ENCODE results near the gene ENSA. TPM values are rescaled to one million over a fixed set of nuclear protein-coding genes. Genes with fewer than 3 reads are reported as not detected.
"Not testable (repeated sequence)": the region's sequence is repeated elsewhere in the genome, so short reads cannot be mapped to it uniquely, and the experiment has no call there.

ENSA gene
- total RNA-seq, 1 experiment from 2014 or later: 178 TPM

DNA sequence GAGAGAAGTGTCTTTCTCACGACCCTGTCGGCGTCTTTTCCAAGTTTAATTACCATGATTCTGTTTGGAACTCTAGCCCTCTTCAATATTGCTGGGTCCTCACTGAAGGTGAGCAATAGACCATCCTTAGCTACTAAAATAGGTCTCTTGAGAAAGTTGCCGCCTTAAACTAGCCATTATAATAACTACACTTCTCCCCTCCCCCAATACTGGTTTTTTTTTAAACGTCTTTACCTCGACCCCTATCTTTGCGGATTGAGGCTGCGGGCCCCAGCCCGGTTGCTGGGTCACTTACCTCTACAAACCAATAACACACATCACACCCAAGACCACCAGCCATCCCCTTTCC lies 672 bp downstream of the ENSA start:
- Mint-ChIP-seq H3K4me1 (ENCODE audit: low read depth, unreplicated experiment) (peaks cover 11% of the 10 kb centered on the region), H3K9me3 (ENCODE audit: unreplicated experiment) (no peaks in the 10 kb centered on the region), H3K4me3 (ENCODE audit: unreplicated experiment) (no peak overlapping the region), H3K27ac (ENCODE audit: unreplicated experiment) (no peak overlapping the region), H3K36me3 (ENCODE audit: insufficient read depth, unreplicated experiment) (peaks cover 36% of the 10 kb centered on the region), H3K27me3 (ENCODE audit: insufficient read depth, unreplicated experiment) (no peaks in the 10 kb centered on the region)
- Histone ChIP-seq H3K36me3 (ENCODE audit: control insufficient read depth, insufficient read depth, low read length) (peaks cover 2% of the 10 kb centered on the region; the same call in 1 of the 2 replicates), H3K9me3 (no peaks in the 10 kb centered on the region), H3K4me1 (peaks cover 10% of the 10 kb centered on the region), H3K4me3 (ENCODE audit: low read depth, low read length) (peak overlapping the region; percentile 56), H3K27me3 (replicated peaks; ENCODE audit: control insufficient read depth, insufficient read depth, low read length) (no peaks in the 10 kb centered on the region)
- intact Hi-C loops (cut with micrococcal nuclease; ENCODE audit: unreplicated experiment): loop anchor here (2.0 to 10.0 kb wide), 4 partner anchors 50 to 296 kb away; partner anchors contain the start of genes MCL1 and SETDB1
- ChIA-PET POLR2A (interaction anchor here (1.0 to 2.1 kb wide), 9 partner anchors 13 to 265 kb away, joined by 3 to 61 read pairs (median 5); partner anchors contain the start of genes GOLPH3L, MCL1 and RPRD2), CTCF (interaction anchor here (1.3 to 3.2 kb wide), 5 partner anchors 9 to 185 kb away, joined by 3 to 20 read pairs (median 6); partner anchors contain the start of gene GOLPH3L)
- TF ChIP-seq, protein P1, sequence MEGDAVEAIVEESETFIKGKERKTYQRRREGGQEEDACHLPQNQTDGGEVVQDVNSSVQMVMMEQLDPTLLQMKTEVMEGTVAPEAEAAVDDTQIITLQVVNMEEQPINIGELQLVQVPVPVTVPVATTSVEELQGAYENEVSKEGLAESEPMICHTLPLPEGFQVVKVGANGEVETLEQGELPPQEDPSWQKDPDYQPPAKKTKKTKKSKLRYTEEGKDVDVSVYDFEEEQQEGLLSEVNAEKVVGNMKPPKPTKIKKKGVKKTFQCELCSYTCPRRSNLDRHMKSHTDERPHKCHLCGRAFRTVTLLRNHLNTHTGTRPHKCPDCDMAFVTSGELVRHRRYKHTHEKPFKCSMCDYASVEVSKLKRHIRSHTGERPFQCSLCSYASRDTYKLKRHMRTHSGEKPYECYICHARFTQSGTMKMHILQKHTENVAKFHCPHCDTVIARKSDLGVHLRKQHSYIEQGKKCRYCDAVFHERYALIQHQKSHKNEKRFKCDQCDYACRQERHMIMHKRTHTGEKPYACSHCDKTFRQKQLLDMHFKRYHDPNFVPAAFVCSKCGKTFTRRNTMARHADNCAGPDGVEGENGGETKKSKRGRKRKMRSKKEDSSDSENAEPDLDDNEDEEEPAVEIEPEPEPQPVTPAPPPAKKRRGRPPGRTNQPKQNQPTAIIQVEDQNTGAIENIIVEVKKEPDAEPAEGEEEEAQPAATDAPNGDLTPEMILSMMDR (IDR thresholded peaks at IDR 0.05; ENCODE audit: insufficient read depth in 1 of 2, low read depth in 1 of 2, low read length in 1 of 2, severe bottlenecking in 1 of 2, unreplicated experiment in 1 of 2): no peak
- BruUV-seq (replicated peaks): TSS peak; percentile 64
- no peak for DNase-seq

DNA sequence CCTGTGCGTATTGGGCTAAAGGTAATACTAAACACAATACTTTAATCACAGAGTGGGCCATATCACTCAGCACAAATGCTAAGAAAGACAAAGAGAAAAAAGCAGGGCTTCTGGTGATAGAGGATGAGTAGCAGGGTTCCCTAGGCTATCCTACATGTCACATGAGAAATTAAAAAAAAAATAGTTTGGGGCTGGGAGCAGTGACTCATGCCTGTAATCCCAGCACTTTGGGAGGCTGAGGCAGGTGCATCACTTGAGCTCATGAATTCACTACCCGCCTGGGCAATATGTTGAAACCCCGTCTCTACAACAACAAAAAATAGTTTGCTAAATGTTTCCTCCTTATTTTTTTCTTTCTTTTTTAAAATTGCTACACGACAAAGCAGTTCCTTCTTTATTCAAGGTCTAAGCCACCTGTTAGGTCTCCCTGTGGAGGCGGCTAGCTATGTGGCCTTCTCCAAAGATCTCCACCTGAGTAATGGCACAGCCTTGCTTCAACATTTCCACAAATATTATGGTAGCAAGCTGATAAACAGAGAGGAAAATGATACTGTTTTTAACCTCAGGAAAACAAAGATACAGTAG lies 1.5 kb downstream of the ENSA start:
- TF ChIP-seq, protein P1 (IDR thresholded peaks at IDR 0.05; ENCODE audit: insufficient read depth in 1 of 2, low read depth in 1 of 2, low read length in 1 of 2, severe bottlenecking in 1 of 2, unreplicated experiment in 1 of 2): no peak
- H3K4me1 ChIP-seq: peaks cover 10% of the 10 kb centered on the region
- peaks cover 45% of the 10 kb centered on the region for H3K36me3 Mint-ChIP-seq (ENCODE audit: insufficient read depth, unreplicated experiment)
- no peak for DNase-seq
- POLR2A ChIA-PET: interaction anchor here (1.0 to 2.1 kb wide), 3 partner anchors 48 to 66 kb away, joined by 4 to 27 read pairs (median 4); partner anchors contain the start of gene MCL1
- H3K4me1 Mint-ChIP-seq (ENCODE audit: low read depth, unreplicated experiment): peaks cover 18% of the 10 kb centered on the region
- peak overlapping the region; percentile 56 for H3K4me3 ChIP-seq (ENCODE audit: low read depth, low read length)
- no peak overlapping the region for H3K27ac Mint-ChIP-seq (ENCODE audit: unreplicated experiment)
- H3K9me3 Mint-ChIP-seq (ENCODE audit: unreplicated experiment): no peaks in the 10 kb centered on the region
- no peaks in the 10 kb centered on the region for H3K27me3 ChIP-seq (replicated peaks; ENCODE audit: control insufficient read depth, insufficient read depth, low read length)
- no peak overlapping the region for H3K4me3 Mint-ChIP-seq (ENCODE audit: unreplicated experiment)
- CTCF ChIA-PET: interaction anchor here (3.2 kb wide), 1 partner anchor 68 kb away, joined by 20 read pairs; no protein-coding TSS in a partner anchor
- BruUV-seq (replicated peaks): no TSS peak
- H3K9me3 ChIP-seq: no peaks in the 10 kb centered on the region
- intact Hi-C loops (cut with micrococcal nuclease; ENCODE audit: unreplicated experiment): loop anchor here (2.0 to 10.0 kb wide), 4 partner anchors 49 to 297 kb away; partner anchors contain the start of genes MCL1 and SETDB1
- peaks cover 3% of the 10 kb centered on the region; the same call in 1 of the 2 replicates for H3K36me3 ChIP-seq (ENCODE audit: control insufficient read depth, insufficient read depth, low read length)
- no peaks in the 10 kb centered on the region for H3K27me3 Mint-ChIP-seq (ENCODE audit: insufficient read depth, unreplicated experiment)

DNA sequence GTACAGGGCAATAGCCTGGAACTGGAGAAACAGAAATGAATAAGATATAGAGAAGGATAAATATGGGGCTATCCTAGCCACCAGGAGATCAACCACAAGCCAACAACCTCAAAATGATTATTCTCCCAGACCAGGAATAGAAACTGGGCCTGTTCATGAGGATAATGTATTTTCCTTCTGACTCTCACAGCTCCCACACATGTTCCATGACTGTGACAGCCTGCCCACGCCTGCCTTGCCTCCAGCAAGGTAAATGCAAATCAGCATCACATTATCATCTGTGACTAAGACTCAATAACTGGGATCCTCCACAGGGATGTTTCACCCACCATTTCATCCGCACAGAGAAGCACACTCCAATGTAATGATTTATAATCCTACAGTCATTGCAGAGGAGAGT lies 3.3 kb downstream of the ENSA start:
- no peaks in the 10 kb centered on the region for H3K9me3 ChIP-seq
- no peaks in the 10 kb centered on the region for H3K27me3 ChIP-seq (replicated peaks; ENCODE audit: control insufficient read depth, insufficient read depth, low read length)
- Mint-ChIP-seq H3K36me3 (ENCODE audit: insufficient read depth, unreplicated experiment) (peaks cover 54% of the 10 kb centered on the region), H3K9me3 (ENCODE audit: unreplicated experiment) (no peaks in the 10 kb centered on the region), H3K4me3 (ENCODE audit: unreplicated experiment) (no peak overlapping the region), H3K27me3 (ENCODE audit: insufficient read depth, unreplicated experiment) (no peaks in the 10 kb centered on the region), H3K27ac (ENCODE audit: unreplicated experiment) (no peak overlapping the region), H3K4me1 (ENCODE audit: low read depth, unreplicated experiment) (peaks cover 18% of the 10 kb centered on the region)
- CTCF ChIA-PET: no interaction called here
- peaks cover 10% of the 10 kb centered on the region for H3K4me1 ChIP-seq
- intact Hi-C loops (cut with micrococcal nuclease; ENCODE audit: unreplicated experiment): loop anchor here (10.0 kb wide), 1 partner anchor 299 kb away; the partner anchor contains the start of gene SETDB1
- peaks cover 4% of the 10 kb centered on the region for H3K36me3 ChIP-seq (ENCODE audit: control insufficient read depth, insufficient read depth, low read length)
- POLR2A ChIA-PET: no interaction called here
- TF ChIP-seq, protein P1 (IDR thresholded peaks at IDR 0.05; ENCODE audit: insufficient read depth in 1 of 2, low read depth in 1 of 2, low read length in 1 of 2, severe bottlenecking in 1 of 2, unreplicated experiment in 1 of 2): no peak
- no peak for DNase-seq
- H3K4me3 ChIP-seq (ENCODE audit: low read depth, low read length): no peak overlapping the region
- no TSS peak for BruUV-seq (replicated peaks)

DNA sequence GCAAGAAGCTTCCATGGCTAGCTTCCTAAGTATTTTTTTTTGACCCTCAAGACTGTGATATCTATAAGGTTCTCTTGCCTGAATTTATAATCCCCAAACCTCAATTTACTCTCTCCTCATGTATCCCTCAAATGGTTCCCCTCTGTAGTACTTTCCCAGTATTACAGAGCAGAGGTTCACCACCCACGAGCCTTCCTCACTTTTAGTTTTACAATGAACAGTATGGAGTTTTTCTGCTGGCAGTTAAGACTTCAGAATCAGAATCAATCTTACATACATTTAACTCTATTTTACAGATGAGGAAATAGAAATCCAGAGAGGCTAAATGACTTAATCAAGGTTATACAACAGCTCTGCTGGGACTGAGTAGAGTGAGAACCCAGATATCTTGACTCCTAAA lies 4.9 kb downstream of the ENSA start:
- not testable (repeated sequence) for H3K4me3 Mint-ChIP-seq (ENCODE audit: unreplicated experiment); BruUV-seq (replicated peaks); H3K27me3 ChIP-seq (replicated peaks; ENCODE audit: control insufficient read depth, insufficient read depth, low read length); DNase-seq; H3K27ac Mint-ChIP-seq (ENCODE audit: unreplicated experiment); H3K9me3 ChIP-seq; H3K27me3 Mint-ChIP-seq (ENCODE audit: insufficient read depth, unreplicated experiment); H3K36me3 ChIP-seq (ENCODE audit: control insufficient read depth, insufficient read depth, low read length); H3K4me3 ChIP-seq (ENCODE audit: low read depth, low read length); H3K4me1 ChIP-seq; H3K9me3 Mint-ChIP-seq (ENCODE audit: unreplicated experiment)
- H3K4me1 Mint-ChIP-seq (ENCODE audit: low read depth, unreplicated experiment): peaks cover 18% of the 10 kb centered on the region
- POLR2A ChIA-PET: interaction anchor here (0.7 kb wide), 1 partner anchor 57 kb away, joined by 4 read pairs; no protein-coding TSS in a partner anchor
- peaks cover 70% of the 10 kb centered on the region for H3K36me3 Mint-ChIP-seq (ENCODE audit: insufficient read depth, unreplicated experiment)
- CTCF ChIA-PET: interaction anchor here (0.9 kb wide), 1 partner anchor 65 kb away, joined by 3 read pairs; no protein-coding TSS in a partner anchor
- intact Hi-C loops (cut with micrococcal nuclease; ENCODE audit: unreplicated experiment): loop anchor here (10.0 kb wide), 1 partner anchor 300 kb away; the partner anchor contains the start of gene SETDB1

All from Caco-2 (cell line).